ENCODE measurements around the gene LMX1A. TPM values are rescaled to one million over a fixed set of nuclear protein-coding genes. Genes with fewer than 3 reads are reported as not detected.
A peak's percentile ranks its signal among the peaks of the same experiment; 100 is the strongest.

LMX1A gene
- total and polyA plus RNA-seq, 9 of the 15 experiments (the other 6 are each of a cell fraction or from before 2014, with no cell fraction given), result not detected

- TF ChIP-seq, protein P1, sequence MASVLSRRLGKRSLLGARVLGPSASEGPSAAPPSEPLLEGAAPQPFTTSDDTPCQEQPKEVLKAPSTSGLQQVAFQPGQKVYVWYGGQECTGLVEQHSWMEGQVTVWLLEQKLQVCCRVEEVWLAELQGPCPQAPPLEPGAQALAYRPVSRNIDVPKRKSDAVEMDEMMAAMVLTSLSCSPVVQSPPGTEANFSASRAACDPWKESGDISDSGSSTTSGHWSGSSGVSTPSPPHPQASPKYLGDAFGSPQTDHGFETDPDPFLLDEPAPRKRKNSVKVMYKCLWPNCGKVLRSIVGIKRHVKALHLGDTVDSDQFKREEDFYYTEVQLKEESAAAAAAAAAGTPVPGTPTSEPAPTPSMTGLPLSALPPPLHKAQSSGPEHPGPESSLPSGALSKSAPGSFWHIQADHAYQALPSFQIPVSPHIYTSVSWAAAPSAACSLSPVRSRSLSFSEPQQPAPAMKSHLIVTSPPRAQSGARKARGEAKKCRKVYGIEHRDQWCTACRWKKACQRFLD (CRISPR knock-in tag; IDR thresholded peaks at IDR 0.05), result peak; percentile 92
- peak; percentile 90 for TF ChIP-seq MECOM (CRISPR knock-in tag; IDR thresholded peaks at IDR 0.05)
- peak; percentile 55; the same call in 1 of the 2 replicates for TF ChIP-seq EP300 (IDR thresholded peaks at IDR 0.05; ENCODE audit: low read length)
- TF ChIP-seq RBM22 (IDR thresholded peaks at IDR 0.05; ENCODE audit: low read depth, low read length, poor library complexity, severe bottlenecking), result no peak
- peak; percentile 73; the same call in 1 of the 2 replicates for TF ChIP-seq ZNF589 (CRISPR knock-in tag; IDR thresholded peaks at IDR 0.05; ENCODE audit: low read depth)
- TF ChIP-seq ZNF212 (CRISPR knock-in tag; IDR thresholded peaks at IDR 0.05), result no peak
- no peak for TF ChIP-seq DDX20 (tag; IDR thresholded peaks at IDR 0.05; ENCODE audit: low read depth)
- TF ChIP-seq FOSL1 (tag; conservative IDR thresholded peaks at IDR 0.05), result no peak
- TF ChIP-seq CEBPG (CRISPR knock-in tag; IDR thresholded peaks at IDR 0.05), result peak; percentile 68
- peak; percentile 81 to 95 for TF ChIP-seq CEBPG (tag; conservative IDR thresholded peaks at IDR 0.05 in 1 of 2, IDR thresholded peaks at IDR 0.05 in 1 of 2)
- peak; percentile 84 for TF ChIP-seq NFE2 (IDR thresholded peaks at IDR 0.05; ENCODE audit: low read depth)
- TF ChIP-seq TRIM24 (IDR thresholded peaks at IDR 0.05), result peak in 1 of 2 experiments; percentile 31; a peak in 2 of 4 replicates
- TF ChIP-seq POLR2AphosphoS2 (IDR thresholded peaks at IDR 0.05; ENCODE audit: low read length), result no peak
- TF ChIP-seq HEY1 (CRISPR knock-in tag; IDR thresholded peaks at IDR 0.05; ENCODE audit: borderline replicate concordance), result 0 out of 2 replicates have a peak, but pooled peaks have one; percentile 52
- TF ChIP-seq ZNF217 (CRISPR knock-in tag; IDR thresholded peaks at IDR 0.05), result no peak
- TF ChIP-seq EHMT2 (IDR thresholded peaks at IDR 0.05), result peak; percentile 91
- no peak for TF ChIP-seq ZBTB7A (IDR thresholded peaks at IDR 0.05; ENCODE audit: borderline replicate concordance, control insufficient read depth, low read depth, low read length)
- TF ChIP-seq ZNF24 (IDR thresholded peaks at IDR 0.05), result no peak
- TF ChIP-seq, protein P2, sequence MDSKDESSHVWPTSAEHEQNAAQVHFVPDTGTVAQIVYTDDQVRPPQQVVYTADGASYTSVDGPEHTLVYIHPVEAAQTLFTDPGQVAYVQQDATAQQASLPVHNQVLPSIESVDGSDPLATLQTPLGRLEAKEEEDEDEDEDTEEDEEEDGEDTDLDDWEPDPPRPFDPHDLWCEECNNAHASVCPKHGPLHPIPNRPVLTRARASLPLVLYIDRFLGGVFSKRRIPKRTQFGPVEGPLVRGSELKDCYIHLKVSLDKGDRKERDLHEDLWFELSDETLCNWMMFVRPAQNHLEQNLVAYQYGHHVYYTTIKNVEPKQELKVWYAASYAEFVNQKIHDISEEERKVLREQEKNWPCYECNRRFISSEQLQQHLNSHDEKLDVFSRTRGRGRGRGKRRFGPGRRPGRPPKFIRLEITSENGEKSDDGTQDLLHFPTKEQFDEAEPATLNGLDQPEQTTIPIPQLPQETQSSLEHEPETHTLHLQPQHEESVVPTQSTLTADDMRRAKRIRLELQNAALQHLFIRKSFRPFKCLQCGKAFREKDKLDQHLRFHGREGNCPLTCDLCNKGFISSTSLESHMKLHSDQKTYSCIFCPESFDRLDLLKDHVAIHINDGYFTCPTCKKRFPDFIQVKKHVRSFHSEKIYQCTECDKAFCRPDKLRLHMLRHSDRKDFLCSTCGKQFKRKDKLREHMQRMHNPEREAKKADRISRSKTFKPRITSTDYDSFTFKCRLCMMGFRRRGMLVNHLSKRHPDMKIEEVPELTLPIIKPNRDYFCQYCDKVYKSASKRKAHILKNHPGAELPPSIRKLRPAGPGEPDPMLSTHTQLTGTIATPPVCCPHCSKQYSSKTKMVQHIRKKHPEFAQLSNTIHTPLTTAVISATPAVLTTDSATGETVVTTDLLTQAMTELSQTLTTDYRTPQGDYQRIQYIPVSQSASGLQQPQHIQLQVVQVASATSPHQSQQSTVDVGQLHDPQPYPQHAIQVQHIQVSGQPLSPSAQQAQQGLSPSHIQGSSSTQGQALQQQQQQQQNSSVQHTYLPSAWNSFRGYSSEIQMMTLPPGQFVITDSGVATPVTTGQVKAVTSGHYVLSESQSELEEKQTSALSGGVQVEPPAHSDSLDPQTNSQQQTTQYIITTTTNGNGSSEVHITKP (IDR thresholded peaks at IDR 0.05; ENCODE audit: partially characterized antibody), result no peak
- TF ChIP-seq, protein P3, sequence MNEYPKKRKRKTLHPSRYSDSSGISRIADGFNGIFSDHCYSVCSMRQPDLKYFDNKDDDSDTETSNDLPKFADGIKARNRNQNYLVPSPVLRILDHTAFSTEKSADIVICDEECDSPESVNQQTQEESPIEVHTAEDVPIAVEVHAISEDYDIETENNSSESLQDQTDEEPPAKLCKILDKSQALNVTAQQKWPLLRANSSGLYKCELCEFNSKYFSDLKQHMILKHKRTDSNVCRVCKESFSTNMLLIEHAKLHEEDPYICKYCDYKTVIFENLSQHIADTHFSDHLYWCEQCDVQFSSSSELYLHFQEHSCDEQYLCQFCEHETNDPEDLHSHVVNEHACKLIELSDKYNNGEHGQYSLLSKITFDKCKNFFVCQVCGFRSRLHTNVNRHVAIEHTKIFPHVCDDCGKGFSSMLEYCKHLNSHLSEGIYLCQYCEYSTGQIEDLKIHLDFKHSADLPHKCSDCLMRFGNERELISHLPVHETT (CRISPR knock-in tag; conservative IDR thresholded peaks at IDR 0.05 in 1 of 2, IDR thresholded peaks at IDR 0.05 in 1 of 2), result peak in 1 of 2 experiments; percentile 74; a peak in 2 of 4 replicates
- no peak for TF ChIP-seq CREB1 (IDR thresholded peaks at IDR 0.05)
- TF ChIP-seq CREB1 (CRISPR knock-in tag; IDR thresholded peaks at IDR 0.05), result no peak
- TF ChIP-seq DPF2 (IDR thresholded peaks at IDR 0.05), result no peak
Measured at GRCh38 chr1:165228676-165229075, 127.8 kb downstream of the LMX1A start (continued).
